ENCODE data around the gene SNX8.

DNA sequence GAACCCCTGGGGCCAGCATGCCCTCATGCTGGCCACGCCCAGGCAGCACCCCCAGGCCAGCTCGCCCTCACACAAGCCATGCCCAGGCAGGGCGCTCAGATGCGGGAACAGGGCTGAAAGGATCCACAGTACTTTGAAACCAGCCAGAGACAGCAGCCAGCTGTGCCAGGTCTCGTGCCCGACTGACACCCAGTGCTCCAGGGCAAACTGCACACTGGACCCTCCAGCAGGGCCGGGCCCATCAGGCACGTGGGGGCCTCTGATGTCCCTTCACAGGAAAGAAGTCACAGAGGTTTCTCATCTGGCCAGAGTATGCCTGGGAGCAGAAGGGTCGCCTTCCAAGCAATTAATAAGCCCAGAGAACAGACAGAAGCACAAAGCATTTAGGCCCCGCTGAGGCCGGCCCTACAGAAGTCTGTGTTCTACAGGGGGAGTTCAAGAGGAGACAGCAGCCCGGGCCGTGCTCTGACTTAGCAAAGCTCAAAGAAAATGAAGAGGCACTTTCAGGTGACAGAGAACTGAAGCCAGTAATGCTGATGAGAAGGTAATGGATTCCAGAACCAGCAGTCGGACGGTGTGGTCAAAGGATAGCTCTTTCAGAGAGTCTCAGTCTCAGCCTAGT is 102.9 kb downstream of the SNX8 start:
- TF ChIP-seq, protein P1, sequence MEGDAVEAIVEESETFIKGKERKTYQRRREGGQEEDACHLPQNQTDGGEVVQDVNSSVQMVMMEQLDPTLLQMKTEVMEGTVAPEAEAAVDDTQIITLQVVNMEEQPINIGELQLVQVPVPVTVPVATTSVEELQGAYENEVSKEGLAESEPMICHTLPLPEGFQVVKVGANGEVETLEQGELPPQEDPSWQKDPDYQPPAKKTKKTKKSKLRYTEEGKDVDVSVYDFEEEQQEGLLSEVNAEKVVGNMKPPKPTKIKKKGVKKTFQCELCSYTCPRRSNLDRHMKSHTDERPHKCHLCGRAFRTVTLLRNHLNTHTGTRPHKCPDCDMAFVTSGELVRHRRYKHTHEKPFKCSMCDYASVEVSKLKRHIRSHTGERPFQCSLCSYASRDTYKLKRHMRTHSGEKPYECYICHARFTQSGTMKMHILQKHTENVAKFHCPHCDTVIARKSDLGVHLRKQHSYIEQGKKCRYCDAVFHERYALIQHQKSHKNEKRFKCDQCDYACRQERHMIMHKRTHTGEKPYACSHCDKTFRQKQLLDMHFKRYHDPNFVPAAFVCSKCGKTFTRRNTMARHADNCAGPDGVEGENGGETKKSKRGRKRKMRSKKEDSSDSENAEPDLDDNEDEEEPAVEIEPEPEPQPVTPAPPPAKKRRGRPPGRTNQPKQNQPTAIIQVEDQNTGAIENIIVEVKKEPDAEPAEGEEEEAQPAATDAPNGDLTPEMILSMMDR (IDR thresholded peaks at IDR 0.05; ENCODE audit: borderline replicate concordance, extremely low read depth, low read length, poor library complexity, severe bottlenecking), result no peak
- no peak for TF ChIP-seq EZH2 (IDR thresholded peaks at IDR 0.05; ENCODE audit: borderline replicate concordance, low read depth, low read length, severe bottlenecking)
